Measurements from ENCODE around the gene POTEH. TPM values are rescaled to one million over a fixed set of nuclear protein-coding genes. Genes with fewer than 3 reads are reported as not detected.
"Not testable (repeated sequence)": the region's sequence is repeated elsewhere in the genome, so short reads cannot be mapped to it uniquely, and the experiment has no call there.

Gene POTEH
- total RNA-seq, 2 experiments from 2014 or later, result not detected

- POLR2A ChIA-PET, CTCF ChIA-PET: not testable (repeated sequence)
Measured at GRCh38 chr22:15687676-15688075, 2.1 kb upstream of the POTEH start.

GRCh38 chr22:15688090-15688489 lies 1.7 kb upstream of the POTEH start:
- H3K4me3 Mint-ChIP-seq; H3K4me1 Mint-ChIP-seq (ENCODE audit: low read depth); H3K27ac Mint-ChIP-seq; DNase-seq; H3K36me3 Mint-ChIP-seq; H3K9me3 Mint-ChIP-seq; intact Hi-C loops (cut with micrococcal nuclease); H3K27me3 Mint-ChIP-seq; CTCF ChIA-PET; POLR2A ChIA-PET: not testable (repeated sequence)

More at GRCh38 chr22:15687676-15688075, 2.1 kb upstream of the POTEH start:
- H3K4me1 Mint-ChIP-seq (ENCODE audit: low read depth); DNase-seq; H3K4me3 Mint-ChIP-seq; H3K27me3 Mint-ChIP-seq; H3K36me3 Mint-ChIP-seq; intact Hi-C loops (cut with micrococcal nuclease); H3K9me3 Mint-ChIP-seq; H3K27ac Mint-ChIP-seq: not testable (repeated sequence)

GRCh38 chr22:15689012-15689748 lies 646 bp upstream of the POTEH start:
- H3K27ac Mint-ChIP-seq; H3K36me3 Mint-ChIP-seq; POLR2A ChIA-PET; H3K4me3 Mint-ChIP-seq; H3K27me3 Mint-ChIP-seq; H3K4me1 Mint-ChIP-seq (ENCODE audit: low read depth); H3K9me3 Mint-ChIP-seq; intact Hi-C loops (cut with micrococcal nuclease); DNase-seq; CTCF ChIA-PET: not testable (repeated sequence)

- H3K27ac Mint-ChIP-seq; H3K36me3 Mint-ChIP-seq; H3K4me3 Mint-ChIP-seq; POLR2A ChIA-PET; H3K27me3 Mint-ChIP-seq; H3K9me3 Mint-ChIP-seq; CTCF ChIA-PET; H3K4me1 Mint-ChIP-seq (ENCODE audit: low read depth); DNase-seq; intact Hi-C loops (cut with micrococcal nuclease): not testable (repeated sequence)
Measured at GRCh38 chr22:15713600-15713999, 23.8 kb downstream of the POTEH start.

GRCh38 chr22:15714125-15714524 lies 24.3 kb downstream of the POTEH start:
- H3K36me3 Mint-ChIP-seq; intact Hi-C loops (cut with micrococcal nuclease); DNase-seq; CTCF ChIA-PET; H3K27me3 Mint-ChIP-seq; POLR2A ChIA-PET; H3K27ac Mint-ChIP-seq; H3K4me1 Mint-ChIP-seq (ENCODE audit: low read depth); H3K4me3 Mint-ChIP-seq; H3K9me3 Mint-ChIP-seq: not testable (repeated sequence)

- DNase-seq; intact Hi-C loops (cut with micrococcal nuclease); H3K27me3 Mint-ChIP-seq; H3K4me3 Mint-ChIP-seq; POLR2A ChIA-PET; H3K4me1 Mint-ChIP-seq (ENCODE audit: low read depth); H3K27ac Mint-ChIP-seq; CTCF ChIA-PET; H3K9me3 Mint-ChIP-seq; H3K36me3 Mint-ChIP-seq: not testable (repeated sequence)
Measured at GRCh38 chr22:15721884-15722283, 32.1 kb downstream of the POTEH start.

GRCh38 chr22:15729209-15729917 lies 39.5 kb downstream of the POTEH start:
- H3K27me3 Mint-ChIP-seq; intact Hi-C loops (cut with micrococcal nuclease); CTCF ChIA-PET; H3K4me1 Mint-ChIP-seq (ENCODE audit: low read depth); H3K4me3 Mint-ChIP-seq; H3K9me3 Mint-ChIP-seq; H3K27ac Mint-ChIP-seq; POLR2A ChIA-PET; DNase-seq; H3K36me3 Mint-ChIP-seq: not testable (repeated sequence)

- intact Hi-C loops (cut with micrococcal nuclease); H3K36me3 Mint-ChIP-seq; H3K27me3 Mint-ChIP-seq; H3K4me1 Mint-ChIP-seq (ENCODE audit: low read depth); H3K4me3 Mint-ChIP-seq; DNase-seq; H3K27ac Mint-ChIP-seq; H3K9me3 Mint-ChIP-seq; CTCF ChIA-PET; POLR2A ChIA-PET: not testable (repeated sequence)
Measured at GRCh38 chr22:15731023-15731422, 41.2 kb downstream of the POTEH start.

GRCh38 chr22:15734411-15734810 lies 44.6 kb downstream of the POTEH start:
- DNase-seq; H3K4me3 Mint-ChIP-seq; H3K27ac Mint-ChIP-seq; intact Hi-C loops (cut with micrococcal nuclease); CTCF ChIA-PET; POLR2A ChIA-PET; H3K4me1 Mint-ChIP-seq (ENCODE audit: low read depth); H3K36me3 Mint-ChIP-seq; H3K27me3 Mint-ChIP-seq; H3K9me3 Mint-ChIP-seq: not testable (repeated sequence)

- CTCF ChIA-PET; DNase-seq; POLR2A ChIA-PET; intact Hi-C loops (cut with micrococcal nuclease); H3K9me3 Mint-ChIP-seq; H3K27ac Mint-ChIP-seq; H3K27me3 Mint-ChIP-seq; H3K4me3 Mint-ChIP-seq; H3K4me1 Mint-ChIP-seq (ENCODE audit: low read depth); H3K36me3 Mint-ChIP-seq: not testable (repeated sequence)
Measured at GRCh38 chr22:15738157-15738908, 48.5 kb downstream of the POTEH start.

- intact Hi-C loops (cut with micrococcal nuclease); H3K36me3 Mint-ChIP-seq; H3K27me3 Mint-ChIP-seq; H3K4me1 Mint-ChIP-seq (ENCODE audit: low read depth); H3K27ac Mint-ChIP-seq; POLR2A ChIA-PET; H3K4me3 Mint-ChIP-seq; DNase-seq; H3K9me3 Mint-ChIP-seq; CTCF ChIA-PET: not testable (repeated sequence)
Measured at GRCh38 chr22:15738909-15739391, 49.1 kb downstream of the POTEH start.

- DNase-seq; H3K27ac Mint-ChIP-seq; H3K4me3 Mint-ChIP-seq; H3K36me3 Mint-ChIP-seq; H3K27me3 Mint-ChIP-seq; H3K9me3 Mint-ChIP-seq; H3K4me1 Mint-ChIP-seq (ENCODE audit: low read depth); POLR2A ChIA-PET; intact Hi-C loops (cut with micrococcal nuclease); CTCF ChIA-PET: not testable (repeated sequence)
Measured at GRCh38 chr22:15747636-15748323, 58.0 kb downstream of the POTEH start.
